Measurements from ENCODE around the gene MTR.

The MTR gene

GRCh38 chr1:236819856-236820255, 24.8 kb downstream of the MTR start:
- intact Hi-C loops (cut with DNase I) = no loop called here
- no peak for DNase-seq

GRCh38 chr1:236821091-236821627, 26.1 kb downstream of the MTR start:
- DNase-seq = no peak
- intact Hi-C loops (cut with DNase I) = no loop called here

GRCh38 chr1:236823559-236823958, 28.5 kb downstream of the MTR start:
- no peak for DNase-seq
- intact Hi-C loops (cut with DNase I) = no loop called here

DNA sequence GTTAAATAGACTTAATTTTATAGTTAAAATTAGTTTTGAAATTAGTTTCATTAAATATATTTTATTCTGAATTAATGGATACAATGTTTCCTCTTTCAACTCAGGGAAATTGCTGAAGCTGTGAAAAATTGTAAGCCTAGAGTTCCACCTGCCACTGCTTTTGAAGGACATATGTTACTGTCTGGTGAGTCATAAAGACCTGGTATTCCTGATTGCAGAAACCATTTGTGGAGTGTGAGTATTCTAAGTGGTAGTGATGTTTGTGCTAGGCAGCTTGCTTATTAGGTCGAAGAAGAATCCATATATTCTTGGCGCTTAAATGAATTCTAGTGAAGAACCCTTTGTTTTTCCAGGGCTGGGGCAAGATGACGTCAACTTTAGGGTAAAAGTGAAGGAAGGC, 34.0 kb downstream of the MTR start:
- DNase-seq = no peak
- intact Hi-C loops (cut with DNase I) = no loop called here

DNA sequence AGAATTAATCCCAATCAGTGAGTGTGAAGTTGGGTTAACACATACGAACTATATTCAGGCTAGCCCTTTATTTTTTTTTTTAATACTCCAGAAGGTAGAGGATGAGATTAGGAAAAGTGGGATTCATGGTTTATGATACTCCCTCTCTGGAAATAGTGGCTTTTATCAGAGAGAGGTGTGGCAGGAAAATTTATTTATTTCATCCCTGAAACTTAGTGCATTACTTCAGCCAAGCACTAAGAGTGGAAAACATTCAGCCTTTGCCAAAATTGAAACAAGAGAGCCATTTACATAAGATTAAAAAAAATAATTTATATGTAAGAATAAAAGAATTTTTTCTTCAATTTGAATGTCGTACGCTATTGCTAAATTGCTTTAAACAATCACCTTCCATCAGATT, 35.0 kb downstream of the MTR start:
- no peak for DNase-seq
- intact Hi-C loops (cut with DNase I) = no loop called here

GRCh38 chr1:236830560-236830959, 35.5 kb downstream of the MTR start:
- intact Hi-C loops (cut with DNase I) = no loop called here
- DNase-seq = peak in 2 of 42 donors; percentile 5 to 6

DNA sequence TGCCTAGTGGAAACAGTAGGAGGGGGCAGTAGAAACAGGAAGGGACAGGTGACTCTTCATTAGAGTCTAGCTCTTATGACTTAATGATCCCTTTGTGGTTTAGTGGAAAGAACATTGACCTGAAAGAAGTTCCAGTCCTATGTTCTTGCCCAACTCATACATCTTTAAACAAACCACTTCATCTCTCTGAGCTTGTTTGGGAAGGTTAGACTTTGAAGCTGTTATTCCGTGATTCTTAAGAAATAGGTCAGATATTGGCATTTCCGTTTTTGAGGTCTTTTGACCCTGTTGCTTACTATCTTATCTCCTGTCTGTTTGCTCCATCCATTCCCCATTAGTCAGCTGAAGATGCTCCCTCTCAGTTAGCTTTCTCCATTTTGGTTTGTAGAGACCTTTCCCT, 38.5 kb downstream of the MTR start:
- no peak for DNase-seq
- intact Hi-C loops (cut with DNase I) = no loop called here

- intact Hi-C loops (cut with DNase I) = no loop called here
- DNase-seq = no peak
These were observed 39.8 kb downstream of the MTR start for GRCh38 chr1:236834876-236835275.

DNA sequence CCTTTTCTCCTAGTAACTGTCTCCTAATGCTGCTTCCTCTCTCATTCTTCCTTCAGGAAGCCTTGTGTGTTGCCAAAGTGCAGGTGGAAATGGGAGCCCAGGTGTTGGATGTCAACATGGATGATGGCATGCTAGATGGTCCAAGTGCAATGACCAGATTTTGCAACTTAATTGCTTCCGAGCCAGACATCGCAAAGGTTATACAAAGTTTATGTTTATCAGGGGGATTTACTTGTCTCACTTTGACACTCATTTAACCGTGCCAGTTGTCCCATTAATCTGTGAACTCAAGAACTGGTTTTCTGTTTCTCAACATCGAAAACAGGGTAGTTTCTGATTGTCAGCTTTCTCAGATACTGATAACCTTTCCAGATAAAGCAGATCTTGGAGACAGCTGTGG, 40.4 kb downstream of the MTR start:
- intact Hi-C loops (cut with DNase I) = no loop called here
- no peak for DNase-seq

- intact Hi-C loops (cut with DNase I) = no loop called here
- no peak for DNase-seq
These were observed 41.1 kb downstream of the MTR start for GRCh38 chr1:236836157-236836556.

DNA sequence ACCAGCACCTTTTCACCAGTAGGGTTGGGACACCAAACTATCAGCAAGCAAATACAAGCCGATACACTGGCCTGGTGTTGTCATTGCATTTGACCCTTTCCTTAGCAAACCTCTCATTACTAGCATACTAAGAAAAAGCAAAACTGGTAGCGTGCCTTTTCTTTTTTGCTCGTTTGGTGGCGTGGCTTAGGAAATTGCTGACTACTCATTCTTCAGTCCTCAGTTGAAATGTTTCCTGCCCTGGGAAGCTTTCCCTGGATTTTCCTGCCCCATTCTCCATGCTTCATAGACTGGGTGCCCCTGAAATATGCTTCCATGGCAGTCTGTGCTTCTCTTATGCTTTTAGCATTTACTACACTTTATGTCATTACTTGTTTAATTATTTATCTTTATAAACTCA, 42.0 kb downstream of the MTR start:
- intact Hi-C loops (cut with DNase I) = no loop called here
- DNase-seq = no peak

GRCh38 chr1:236837897-236838296, 42.8 kb downstream of the MTR start:
- intact Hi-C loops (cut with DNase I) = no loop called here
- no peak for DNase-seq

DNA sequence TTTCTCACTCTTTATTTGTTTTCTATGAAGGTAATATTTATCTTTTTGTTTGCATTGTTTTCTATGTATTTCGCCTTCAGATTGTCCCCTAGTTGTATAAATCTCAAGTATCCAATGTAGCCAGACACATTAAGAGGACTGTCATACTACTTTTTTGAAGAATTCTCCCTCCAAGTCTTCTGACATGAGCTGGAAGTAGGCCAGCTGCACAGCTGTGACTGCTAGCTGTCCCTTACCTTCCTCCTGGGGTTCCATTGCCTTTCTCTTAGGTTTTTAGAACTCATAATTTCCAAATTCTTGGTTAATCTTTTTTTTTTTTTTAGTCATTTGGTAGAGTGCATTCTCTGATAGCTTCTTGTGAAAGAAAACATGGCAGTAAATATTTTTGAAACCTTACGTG, 46.2 kb downstream of the MTR start:
- no peak for DNase-seq
- intact Hi-C loops (cut with DNase I) = no loop called here

GRCh38 chr1:236844499-236845271, 49.6 kb downstream of the MTR start:
- no peak for DNase-seq
- intact Hi-C loops (cut with DNase I) = no loop called here

DNA sequence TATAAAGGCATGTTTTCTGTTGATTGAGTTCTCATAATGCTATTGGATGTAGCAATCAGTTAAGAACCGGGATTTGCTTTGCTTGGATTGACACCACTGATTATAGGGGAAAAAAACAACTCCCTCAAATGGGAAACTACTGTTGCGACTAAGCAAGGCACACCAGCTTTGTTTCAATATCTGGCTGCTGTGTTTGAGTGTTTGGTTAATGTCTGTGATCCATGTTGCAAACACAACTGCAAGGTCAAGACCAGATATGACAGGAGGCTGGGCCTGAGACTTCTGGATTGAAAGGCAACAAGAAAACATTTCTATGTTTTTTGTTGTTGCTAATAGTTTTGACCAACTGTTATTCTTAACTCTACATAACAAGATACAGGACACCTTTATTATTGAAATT, 50.7 kb downstream of the MTR start:
- intact Hi-C loops (cut with DNase I) = no loop called here
- DNase-seq = no peak

DNA sequence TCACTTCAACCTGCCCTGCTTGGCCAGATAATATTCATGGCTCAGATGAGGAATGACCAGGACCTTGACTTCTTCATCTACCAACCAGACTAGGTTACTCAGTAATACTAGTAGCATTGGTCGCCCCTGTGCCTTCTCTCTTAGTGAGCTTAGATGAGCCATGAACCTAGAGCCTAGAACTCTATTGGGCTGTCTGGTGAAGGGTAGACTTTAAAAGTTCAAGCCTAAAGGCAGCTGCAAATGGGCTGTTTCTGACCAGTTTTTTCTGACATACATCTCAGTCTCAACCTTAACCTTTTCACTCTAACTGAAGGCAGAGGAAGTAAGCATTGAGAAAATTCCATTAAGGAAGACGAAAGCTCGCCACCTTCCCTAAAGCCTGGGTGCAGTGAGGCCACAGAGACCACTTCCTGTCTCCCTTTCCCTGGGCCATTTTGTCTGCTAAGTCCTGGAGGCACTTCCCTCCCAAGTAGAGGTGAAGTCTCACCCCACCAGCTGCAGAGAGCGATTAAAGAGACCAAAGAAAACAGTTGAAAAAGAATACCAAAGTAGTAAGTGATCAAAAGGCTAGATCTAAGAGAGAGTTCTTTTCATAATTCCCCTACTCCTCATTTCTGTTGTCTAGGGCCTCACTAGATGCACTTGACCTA, 53.3 kb downstream of the MTR start:
- intact Hi-C loops (cut with DNase I) = no loop called here
- no peak for DNase-seq

DNA sequence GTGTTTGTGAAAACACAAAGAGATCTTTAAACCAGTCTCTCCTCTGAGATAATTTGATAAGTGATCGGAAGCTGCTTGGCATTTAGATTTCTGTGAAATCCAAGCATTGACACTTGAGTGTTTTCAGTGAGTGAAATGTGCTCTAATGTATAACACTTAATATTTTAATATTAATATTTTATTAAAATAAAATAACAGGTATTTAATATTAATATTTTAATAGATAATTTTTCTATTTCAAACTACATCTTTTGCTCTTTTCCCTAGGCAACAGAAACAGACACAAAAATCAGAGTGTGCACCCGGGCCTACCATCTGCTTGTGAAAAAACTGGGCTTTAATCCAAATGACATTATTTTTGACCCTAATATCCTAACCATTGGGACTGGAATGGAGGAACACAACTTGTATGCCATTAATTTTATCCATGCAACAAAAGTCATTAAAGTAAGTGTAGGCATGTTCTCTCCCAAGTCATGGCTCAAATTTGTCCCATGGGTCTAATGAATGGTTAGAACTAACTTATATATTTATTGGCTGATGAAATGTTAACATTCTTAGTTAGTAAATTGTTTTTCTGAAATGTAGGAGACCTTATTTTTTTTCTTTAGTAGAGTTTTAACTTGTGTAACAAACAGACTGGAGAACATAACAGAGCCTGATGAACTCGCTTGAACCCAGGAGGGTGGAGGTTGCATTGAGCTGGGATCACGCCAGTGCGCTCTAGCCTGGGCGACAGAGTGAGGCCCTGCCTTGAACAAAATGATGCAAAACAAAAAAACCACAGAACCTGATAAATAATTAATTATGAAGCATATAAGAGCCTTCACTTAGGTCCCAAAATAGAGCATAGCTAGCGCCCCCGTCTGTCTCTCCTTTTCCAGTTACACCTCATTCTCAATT, 55.2 kb downstream of the MTR start:
- no peak for DNase-seq
- intact Hi-C loops (cut with DNase I) = no loop called here

DNA sequence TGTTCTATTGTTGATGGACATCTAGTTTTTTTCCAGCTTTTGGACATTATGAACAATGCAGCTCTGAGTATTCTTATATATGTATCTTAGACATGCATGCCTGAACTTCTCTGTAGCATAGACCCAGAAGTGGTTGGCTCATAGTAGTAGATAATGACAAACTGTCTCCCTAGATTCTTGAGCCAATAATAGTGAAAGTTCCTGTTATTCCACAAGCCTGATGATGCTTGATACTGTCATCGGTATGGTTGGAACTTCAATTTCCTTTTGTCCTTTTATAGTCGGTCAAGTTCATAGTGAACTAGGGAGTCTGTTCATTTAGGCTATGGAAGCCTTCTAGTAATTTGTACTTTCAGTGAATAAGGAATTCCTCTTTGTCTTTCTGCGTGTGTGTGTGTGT, 56.8 kb downstream of the MTR start:
- intact Hi-C loops (cut with DNase I) = no loop called here

GRCh38 chr1:236853921-236854604, 59.0 kb downstream of the MTR start:
- intact Hi-C loops (cut with DNase I) = no loop called here
- DNase-seq = no peak

More for the DNA sequence above, 56.8 kb downstream of the MTR start:
- DNase-seq = no peak
